C1 segment of cervical spinal cord (tissue), 14 donors: Measurements from ENCODE around the gene MCC.
A peak's percentile ranks its signal among the peaks of the same experiment; 100 is the strongest.

Experiments
- DNase-seq, 14 donors: peaks; one replicate each; lab custom pipeline; 2025; lab: John Stamatoyannopoulos, UW

The MCC gene

DNA sequence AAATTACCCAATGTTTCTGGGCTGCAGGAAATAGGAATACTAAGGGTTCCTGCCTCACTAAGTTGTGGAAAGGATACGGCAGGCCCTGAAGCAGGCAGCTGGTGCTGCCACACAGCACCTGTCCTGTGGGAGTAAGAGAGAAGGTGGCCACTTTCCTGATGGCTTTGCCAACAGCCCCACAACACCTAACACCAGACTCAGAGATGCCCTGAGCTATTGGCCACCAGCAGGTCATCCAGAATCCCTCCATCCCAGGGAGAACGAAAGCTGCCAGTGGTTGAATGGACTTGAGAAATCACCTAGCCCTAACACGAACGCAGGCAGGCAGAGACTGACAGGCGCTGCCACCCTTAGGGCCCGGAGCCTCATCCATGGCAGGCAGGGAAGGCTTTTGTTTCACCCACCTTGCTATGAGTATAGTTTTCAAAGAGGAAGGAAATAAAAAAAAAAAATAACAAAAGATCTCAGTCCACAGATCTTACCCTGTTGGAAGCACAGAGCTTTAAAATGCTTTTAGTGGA is 429.5 kb downstream of the MCC start:
- DNase-seq = no peak

GRCh38 chr5:113058269-113058668 is 430.0 kb downstream of the MCC start:
- DNase-seq = no peak

- DNase-seq = no peak
Measured at GRCh38 chr5:113057557-113057984, 430.7 kb downstream of the MCC start.

- DNase-seq = no peak
Measured at GRCh38 chr5:113056988-113057387, 431.3 kb downstream of the MCC start.

DNA sequence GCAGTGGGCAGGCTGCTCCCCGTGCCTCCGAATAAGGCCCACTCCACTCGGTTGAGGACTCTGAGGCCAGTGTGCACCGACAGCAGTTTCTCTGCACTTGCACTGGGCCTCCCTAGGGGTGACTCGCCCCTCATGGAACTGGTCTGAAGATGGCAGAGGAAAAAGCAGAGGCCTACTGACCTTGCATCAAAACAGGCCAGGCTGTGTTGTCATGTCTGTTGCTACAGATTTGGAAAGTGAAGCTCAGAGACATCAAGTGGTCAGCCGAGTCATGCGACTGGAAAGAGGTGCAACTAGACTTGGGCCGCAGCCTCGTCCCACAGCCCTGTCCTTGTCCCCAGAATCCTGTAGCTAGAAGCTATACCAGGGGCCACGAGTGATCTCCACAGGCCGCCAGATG is 433.4 kb downstream of the MCC start:
- DNase-seq = no peak

DNA sequence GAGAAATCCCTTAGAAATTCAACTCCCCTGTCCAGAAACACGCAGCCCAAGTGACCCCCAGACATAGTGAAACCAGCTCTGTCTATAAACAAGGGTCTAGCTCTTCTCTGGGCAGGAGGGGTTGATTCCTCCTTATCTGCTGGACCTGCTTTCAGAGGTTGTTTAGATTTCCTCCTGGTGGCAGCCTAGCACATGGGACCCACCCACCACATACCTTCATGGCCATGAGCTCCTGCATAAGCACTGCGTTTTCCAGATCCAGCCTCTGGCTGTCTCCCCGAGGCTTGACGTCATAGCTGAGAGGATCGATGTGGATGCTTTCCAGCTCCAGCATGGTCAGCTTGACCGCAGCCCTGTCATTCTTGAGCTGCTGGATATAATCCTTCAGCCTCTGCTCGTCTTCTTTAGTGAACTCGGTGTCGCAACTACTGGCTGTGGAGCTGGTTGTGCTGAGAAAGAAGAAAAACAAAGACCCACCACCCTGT is 434.7 kb downstream of the MCC start:
- no peak for DNase-seq

GRCh38 chr5:113052041-113052795 is 436.0 kb downstream of the MCC start:
- no peak for DNase-seq

DNA sequence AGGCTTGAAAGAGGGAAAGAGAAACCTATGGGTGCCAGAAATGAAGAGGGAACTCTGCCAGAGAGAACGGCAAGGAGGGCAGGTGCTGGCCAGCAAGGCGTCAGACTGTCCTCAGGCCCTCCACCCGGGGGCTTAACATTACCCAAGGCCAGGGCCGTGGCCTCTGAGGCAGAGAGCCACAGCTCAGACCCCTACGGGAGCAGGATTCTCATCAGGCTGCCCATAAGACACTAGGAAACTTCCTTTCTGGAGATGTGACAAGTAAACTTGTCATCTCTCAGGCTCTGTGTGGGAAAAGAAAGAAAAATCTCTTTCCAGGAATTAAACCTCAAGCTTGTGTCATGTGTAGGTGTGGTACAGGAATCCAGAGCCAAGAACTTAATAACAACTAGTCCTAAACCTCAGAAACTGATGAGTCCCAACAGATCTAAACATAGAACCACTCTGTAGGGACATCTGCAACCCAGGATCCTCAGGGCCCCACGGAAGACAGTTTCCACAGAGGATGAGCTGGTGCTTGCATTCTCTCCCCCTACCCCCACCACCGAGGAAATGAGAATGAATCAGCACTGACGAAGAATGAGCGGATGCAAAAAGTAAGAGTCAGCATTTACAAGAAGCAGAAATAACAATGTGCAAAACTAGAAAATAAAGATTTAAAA is 437.4 kb downstream of the MCC start:
- DNase-seq = no peak

- no peak for DNase-seq
Measured at GRCh38 chr5:113048931-113049330, 439.3 kb downstream of the MCC start.

DNA sequence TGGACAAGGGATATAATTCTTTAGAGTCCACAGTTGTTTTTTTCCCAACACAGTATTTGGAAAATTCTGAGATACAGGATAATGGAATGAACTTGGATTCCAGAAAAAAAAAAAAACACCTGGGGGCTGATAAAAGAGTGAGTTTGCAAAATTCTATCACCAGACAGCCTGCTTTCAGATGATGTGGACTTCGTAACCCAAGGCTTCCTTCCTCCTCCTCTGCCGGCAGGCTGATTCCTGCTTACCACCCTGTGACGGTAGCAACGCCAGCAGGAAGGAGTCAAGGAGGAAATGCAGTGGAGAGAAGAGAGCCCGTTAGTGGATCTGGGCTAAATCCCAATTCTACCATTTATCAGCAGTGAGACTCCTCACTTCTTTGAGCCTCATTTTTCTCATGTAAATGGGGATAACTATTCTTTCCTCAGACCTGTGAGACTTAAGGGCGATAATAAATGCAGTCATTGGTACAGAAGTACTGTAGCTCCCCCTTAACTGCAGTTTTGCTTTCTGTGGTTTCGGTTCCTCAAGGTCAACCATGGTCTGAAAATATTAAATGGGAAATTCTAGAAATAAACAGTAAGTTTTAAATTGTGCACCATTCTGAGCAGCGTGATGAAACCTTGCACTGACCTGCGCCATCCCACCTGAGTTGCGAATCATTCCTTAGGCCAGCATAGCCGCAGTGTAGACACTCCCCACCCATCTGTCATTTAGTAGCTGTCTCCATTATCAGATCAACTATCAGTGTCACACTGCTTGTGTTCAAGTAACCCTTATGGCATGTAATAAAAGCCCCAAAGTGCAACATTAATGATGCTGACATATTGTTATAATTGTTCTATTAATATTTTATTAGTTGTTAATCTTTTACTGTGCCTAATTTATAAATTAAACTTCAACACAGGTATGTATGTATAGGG is 440.3 kb downstream of the MCC start:
- DNase-seq = peak in 4 of 14 donors; percentile 5 to 28 (median 14)

DNA sequence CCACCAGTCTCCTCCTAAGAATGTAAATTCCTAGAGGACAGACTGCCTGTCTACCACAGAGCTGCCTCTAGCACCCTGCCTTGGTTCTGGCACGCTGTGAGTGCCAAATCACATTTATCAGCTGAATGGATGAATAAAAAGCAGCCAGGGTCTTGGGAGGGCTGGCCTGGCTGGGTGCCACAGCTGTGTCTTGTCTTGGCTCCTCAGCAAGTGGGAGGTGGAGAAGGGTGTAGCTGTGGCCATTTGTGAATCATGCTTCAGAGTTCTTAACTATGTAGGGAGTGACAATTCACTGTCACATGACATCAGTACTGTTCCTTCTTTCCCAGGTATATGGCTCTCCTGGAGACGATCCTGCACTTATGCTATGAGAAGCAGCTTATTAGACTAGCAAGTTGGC is 441.0 kb downstream of the MCC start:
- peak in 2 of 14 donors; percentile 16 to 41 for DNase-seq

- no peak for DNase-seq
Measured at GRCh38 chr5:113044776-113045465, 443.3 kb downstream of the MCC start.

- peak in 4 of 14 donors; percentile 28 to 54 (median 40) for DNase-seq
Measured at GRCh38 chr5:113043491-113043931, 444.7 kb downstream of the MCC start.

GRCh38 chr5:113042491-113043243 is 445.6 kb downstream of the MCC start:
- DNase-seq = no peak

DNA sequence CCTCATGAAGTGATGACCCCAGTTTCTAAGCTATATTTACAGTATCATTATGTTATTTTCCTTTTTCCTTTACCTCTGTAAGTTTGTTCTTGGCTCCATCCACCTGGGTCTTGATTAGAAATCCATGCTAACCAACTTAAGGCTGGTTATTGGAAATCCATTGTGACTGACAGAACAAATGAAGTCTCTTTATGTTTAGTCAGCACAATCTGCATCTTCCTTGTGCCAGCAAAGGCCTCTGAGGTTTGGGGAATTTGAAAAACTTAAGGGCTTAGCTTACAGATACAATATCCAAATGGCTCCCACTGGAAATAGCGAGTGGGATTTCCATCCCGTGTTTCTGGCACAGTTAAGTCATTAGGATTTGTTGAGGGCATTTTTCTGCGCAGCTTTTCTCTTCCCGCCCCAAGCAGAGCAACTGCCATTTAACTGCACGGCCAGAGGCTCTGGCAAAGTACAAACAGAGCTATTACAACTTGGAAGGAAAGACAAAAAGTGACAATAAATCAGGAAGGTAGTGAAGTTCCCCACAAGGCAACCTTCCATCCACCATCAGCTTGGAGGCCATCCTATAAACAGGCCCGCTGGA is 447.5 kb downstream of the MCC start:
- DNase-seq = no peak

- DNase-seq = no peak
Measured at GRCh38 chr5:113039934-113040285, 448.3 kb downstream of the MCC start.

- DNase-seq = no peak
Measured at GRCh38 chr5:113039229-113039933, 448.9 kb downstream of the MCC start.

DNA sequence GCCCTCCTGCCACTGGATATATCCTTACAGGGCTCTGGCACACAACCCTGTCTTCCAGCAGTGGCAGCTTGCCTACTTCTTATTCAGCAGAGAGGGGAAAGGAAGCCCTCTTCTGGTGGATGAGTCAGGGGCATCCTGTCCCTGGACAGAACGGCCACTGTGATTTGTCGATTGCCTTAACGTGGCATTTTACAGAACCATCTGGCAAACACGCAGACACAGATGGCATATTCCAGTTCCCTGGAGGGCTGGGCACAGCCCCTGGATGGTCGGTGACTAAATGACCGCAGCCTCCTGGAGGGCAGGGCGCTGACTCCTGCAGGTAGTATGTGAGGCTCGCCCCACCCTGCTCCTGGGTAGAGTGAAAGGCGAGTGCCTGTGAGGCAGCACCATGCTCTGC is 449.5 kb downstream of the MCC start:
- DNase-seq = peak in 1 of 14 donors; percentile 35

- no peak for DNase-seq
Measured at GRCh38 chr5:113038136-113038535, 450.1 kb downstream of the MCC start.
